Endothelial cell of umbilical vein (primary cell): Measurements from ENCODE around the gene ANKZF1. TPM values are rescaled to one million over a fixed set of nuclear protein-coding genes. Genes with fewer than 3 reads are reported as not detected.
A peak's percentile ranks its signal among the peaks of the same experiment; 100 is the strongest.

Experiments used
- BruUV-seq: library from RNA; stranded (reverse); fragments of 400-500 nt; replicated peaks from 2 replicates; lab custom pipeline; 2021; lab: Mats Ljungman, UMichigan
- CTCF ChIA-PET: fragments of 300-600, 350-600 bp; sonication (Branson Sonifier 250); formaldehyde crosslinking; loops from one replicate; lab custom pipeline; 2021; ENCODE audit warnings: antibody characterized with exemption, inconsistent platforms; lab: Charles Lee
- POLR2A ChIA-PET: fragments of 300-600, 350-600 bp; sonication (Branson Sonifier 250); formaldehyde crosslinking; loops from one replicate; lab custom pipeline; 2021; ENCODE audit warnings: antibody characterized with exemption, inconsistent platforms; lab: Charles Lee
- DNase-seq: peaks from one replicate; pipeline ENCODE4 v3.0.0-alpha.2; 2011; ENCODE audit warnings: low read depth, low spot score
- FAIRE-seq: peaks from 2 replicates; lab custom pipeline; 2011; peaks lifted over from hg19 to GRCh38; lab: Jason Lieb, UNC
- H2AFZ ChIP-seq: 2 replicates; pipeline ENCODE4 v1.6.0; 2012; ENCODE audit warnings: low read depth, low read length, control low read depth, inconsistent platforms
- H3K27ac ChIP-seq: 2 replicates; pipeline ENCODE4 v1.5.1; 2011; ENCODE audit warnings: low read depth, mild to moderate bottlenecking, control low read depth, low read length, moderate library complexity; ENCODE audit not compliant: insufficient read depth
- H3K27me3 ChIP-seq, 2 experiments: 2 replicates each; pipeline versions ENCODE4 v1.6.0 to v1.6.1; 2011; ENCODE audit warnings: low read length in 2 of 2, mixed read lengths in 1 of 2; ENCODE audit not compliant: control insufficient read depth in 2 of 2, insufficient read depth in 2 of 2
- H3K36me3 ChIP-seq, 2 experiments: 2 replicates in 1 of 2; 3 replicates in 1 of 2; pipeline ENCODE4 v1.5.1; 2011; ENCODE audit warnings: low read length in 2 of 2, mild to moderate bottlenecking in 1 of 2, moderate library complexity in 1 of 2; ENCODE audit not compliant: control insufficient read depth in 2 of 2, insufficient read depth in 2 of 2; ENCODE audit errors: extremely low read depth in 1 of 2
- H3K4me1 ChIP-seq: 3 replicates; pipeline ENCODE4 v1.5.1; 2011; ENCODE audit warnings: mild to moderate bottlenecking, low read length; ENCODE audit not compliant: control insufficient read depth, insufficient read depth; ENCODE audit errors: extremely low read depth
- H3K4me2 ChIP-seq: 2 replicates; pipeline ENCODE4 v1.6.1; 2011; ENCODE audit warnings: low read length, control low read depth, mixed read lengths; ENCODE audit not compliant: insufficient read depth
- H3K4me3 ChIP-seq, 3 experiments: fragments of 200-600 bp in 1 of 3; sonication (generic), shearing (Covaris generic) in 1 of 3; replicated peaks in 1 of 3; 2 replicates each; pipeline ENCODE4 v1.5.1; 2011 to 2016; ENCODE audit warnings: control low read depth in 3 of 3, low read length in 3 of 3, mild to moderate bottlenecking in 2 of 3, inconsistent platforms in 1 of 3, low read depth in 1 of 3, moderate library complexity in 1 of 3; ENCODE audit not compliant: insufficient read depth in 1 of 3
- H3K79me2 ChIP-seq: 2 replicates; pipeline ENCODE4 v1.6.0; 2012; ENCODE audit warnings: low read length, inconsistent platforms; ENCODE audit not compliant: control insufficient read depth, insufficient read depth
- H3K9ac ChIP-seq: replicated peaks from 2 replicates; pipeline ENCODE3; 2011; ENCODE audit warnings: low read length, control low read depth; ENCODE audit not compliant: insufficient read depth; ENCODE audit errors: extremely low read depth
- H3K9me1 ChIP-seq: replicated peaks from 3 replicates; pipeline ENCODE4 v1.6.0; 2011; ENCODE audit warnings: mild to moderate bottlenecking, low read length; ENCODE audit not compliant: control insufficient read depth, insufficient read depth; ENCODE audit errors: extremely low read depth
- H3K9me3 ChIP-seq: replicated peaks from 2 replicates; pipeline ENCODE4 v1.5.1; 2012; ENCODE audit warnings: low read length, inconsistent platforms; ENCODE audit not compliant: control insufficient read depth, insufficient read depth
- H4K20me1 ChIP-seq: replicated peaks from 2 replicates; pipeline ENCODE3; 2011; ENCODE audit warnings: mild to moderate bottlenecking, low read length; ENCODE audit not compliant: control insufficient read depth, insufficient read depth; ENCODE audit errors: extremely low read depth
- CTCF ChIP-seq, 2 donors: IDR thresholded peaks; 1 replicate in 1 of 2; 2 replicates in 1 of 2; pipeline ENCODE4 v1.5.1; 2011; ENCODE audit warnings: low read length in 2 of 2, mild to moderate bottlenecking in 2 of 2, moderate library complexity in 2 of 2, control low read depth in 1 of 2, inconsistent platforms in 1 of 2, low read depth in 1 of 2; ENCODE audit not compliant: insufficient read depth in 1 of 2; ENCODE audit errors: extremely low read depth in 1 of 2
- EZH2 ChIP-seq: IDR thresholded peaks from 2 replicates; pipeline ENCODE4 v1.6.1; 2012; ENCODE audit warnings: borderline replicate concordance, low read depth, mild to moderate bottlenecking, moderate library complexity, low read length, inconsistent platforms; ENCODE audit not compliant: severe bottlenecking
- FOS ChIP-seq: IDR thresholded peaks from 2 replicates; pipeline ENCODE4 v1.6.1; 2011; ENCODE audit warnings: mild to moderate bottlenecking, low read length, moderate library complexity, borderline replicate concordance; ENCODE audit not compliant: insufficient read depth
- GATA2 ChIP-seq: IDR thresholded peaks from 2 replicates; pipeline ENCODE4 v1.7.0; 2011; ENCODE audit warnings: low read depth, mild to moderate bottlenecking, moderate library complexity, mixed read lengths, low read length; ENCODE audit not compliant: insufficient read length, insufficient read depth
- JUN ChIP-seq: IDR thresholded peaks from 2 replicates; pipeline ENCODE4 v1.6.1; 2011; ENCODE audit warnings: borderline replicate concordance, low read depth; ENCODE audit not compliant: insufficient read length, insufficient read depth
- MYC ChIP-seq: IDR thresholded peaks from one replicate; pipeline ENCODE4 v1.6.1; 2011; ENCODE audit warnings: mild to moderate bottlenecking, low read depth, low read length
- POLR2A ChIP-seq: IDR thresholded peaks from 2 replicates; pipeline ENCODE4 v1.6.1; 2012; ENCODE audit warnings: low read depth, mild to moderate bottlenecking, control low read depth, low read length
- POLR2AphosphoS5 ChIP-seq: IDR thresholded peaks from 2 replicates; pipeline ENCODE4 v1.6.1; 2012; ENCODE audit warnings: low read depth, mild to moderate bottlenecking, control low read depth, low read length, moderate library complexity; ENCODE audit not compliant: insufficient read depth
- dilution Hi-C: fragments of 300-500 bp; cut with MboI; formaldehyde crosslinking; loops from one replicate; pipeline ENCODE4 v1.15.0; 2019; ENCODE audit warnings: low sequenced_read_pairs; ENCODE audit not compliant: extremely low pct_ligation_motif_present
- intact Hi-C: fragments of 100-400 bp; cut with micrococcal nuclease; formaldehyde crosslinking; loops from one replicate; pipeline ENCODE4 v1.10.0; 2022
- polyA plus RNA-seq, 4 experiments: library from polyadenylated mRNA; depleted of rRNA in 3 of 4; stranded (reverse) in 3 of 4; unstranded in 1 of 4; fragments of >200 nt; gene quantifications; 2 replicates each; pipeline versions ENCODE4 v1.2.1 to v1.2.3, GENCODE V29; 2011 to 2012; ENCODE audit warnings: missing spikeins in 1 of 4
- total RNA-seq: library from RNA; stranded (reverse); gene quantifications from 2 replicates; pipeline ENCODE4 v1.2.3, GENCODE V29; 2021
- TF ChIP-seq, protein P1 (sequence below): IDR thresholded peaks from 2 replicates; pipeline ENCODE4 v1.6.1; 2011; ENCODE audit not compliant: insufficient read depth, insufficient read length

The ANKZF1 gene
- total and polyA plus RNA-seq, 2 donors (not counting 3 experiments of a cell fraction or from before 2014, with no cell fraction given) = 26.5 to 36.2 TPM

GRCh38 chr2:219207884-219208740 lies 21.5 kb upstream of the ANKZF1 start:
- H3K9ac ChIP-seq = no peak overlapping the region
- intact Hi-C loops = loop anchor here (1.0 to 2.0 kb wide), 3 partner anchors 10 to 181 kb away; partner anchors contain the start of genes ABCB6, GLB1L and STK16
- TF ChIP-seq EZH2 = no peak
- no peak for TF ChIP-seq FOS
- TF ChIP-seq, protein P1, sequence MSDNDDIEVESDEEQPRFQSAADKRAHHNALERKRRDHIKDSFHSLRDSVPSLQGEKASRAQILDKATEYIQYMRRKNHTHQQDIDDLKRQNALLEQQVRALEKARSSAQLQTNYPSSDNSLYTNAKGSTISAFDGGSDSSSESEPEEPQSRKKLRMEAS = no peak
- no peak for TF ChIP-seq JUN
- no peak for TF ChIP-seq POLR2AphosphoS5
- no peak for TF ChIP-seq POLR2A
- no peak for TF ChIP-seq GATA2
- TF ChIP-seq CTCF (IDR thresholded peaks at IDR 0.05; ENCODE audit: extremely low read depth in 1 of 2, insufficient read depth in 1 of 2, low read depth in 1 of 2, low read length in 2 of 2) = no peak
- TF ChIP-seq MYC = no peak

More at GRCh38 chr2:219207884-219208740, 21.5 kb upstream of the ANKZF1 start:
- H3K9me3 ChIP-seq = no peaks in the 10 kb centered on the region
- H3K36me3 ChIP-seq = peaks cover 0 to 9% of the 10 kb centered on the region in 2 experiments
- BruUV-seq = no TSS peak
- H3K4me2 ChIP-seq = peak overlapping the region; percentile 71
- H3K79me2 ChIP-seq = no peaks in the 10 kb centered on the region
- no peaks in the 10 kb centered on the region for H4K20me1 ChIP-seq
- ChIA-PET POLR2A (no interaction called here), CTCF (interaction anchor here (0.7 to 3.1 kb wide), 6 partner anchors 15 to 178 kb away, joined by 3 to 12 read pairs (median 6); no protein-coding TSS in a partner anchor)
- no peak overlapping the region for H3K27ac ChIP-seq
- FAIRE-seq (peak; percentile 8), DNase-seq (peak; percentile 18)
- H3K27me3 ChIP-seq = no peaks in the 10 kb centered on the region
- dilution Hi-C loops = no loop called here
- H3K4me3 ChIP-seq = no peak overlapping the region
- no peak overlapping the region for H2AFZ ChIP-seq
- H3K4me1 ChIP-seq = peaks cover 18% of the 10 kb centered on the region
- no peaks in the 10 kb centered on the region for H3K9me1 ChIP-seq
